Heart left ventricle (tissue), 13 donors: ENCODE measurements around the gene TMEM156.

Experiments used
- POLR2A ChIP-seq, 2 donors: fragments of 450-650 bp; IDR thresholded peaks; one replicate each; pipeline ENCODE4 v1.6.1; 2017; ENCODE audit warnings: antibody characterized with exemption in 2 of 2, mild to moderate bottlenecking in 2 of 2, moderate library complexity in 2 of 2
- TF ChIP-seq, protein P1 (sequence below), 12 donors: fragments of 200-600 bp; sonication (generic) in 4 of 12; IDR thresholded peaks; one replicate each; pipeline versions ENCODE4 v1.5.0 to v1.8.0; 2018 to 2022; ENCODE audit warnings: antibody characterized with exemption in 12 of 12, mild to moderate bottlenecking in 5 of 12
- donor health status: ischemic (EF 13 %, LVEDD 7.1; RV severe dilation, severe dysfunction).
- donor health status: DM: no; HTN: yes; CAD: no.
- donor health status: DM: no; HTN: no; CAD: no.
- donor health status: ischemic (EF 25% LVEDD 6.9; RV normal size, moderate dysfunction).
- donor health status: ischemic (EF 25% LVEDD 5.7; RV mildly dilated, moderate dysfunction).
- donor health status: ischemic (EF 35%, LVEDD 5.7; RV mildly dilated, moderate dysfunction).
- donor health status: nonischemic (EF 11% LVEDD 7.7; RV severe dilation, severe dysfunction).
- donor health status: DM: yes; HTN: yes; CAD: no.
- donor health status: PGD.
- donor health status: ischemic (EF 29% LVEDD 5.4; RV normal size, mild dysfunction).
- donor health status: nonischemic (EF 23%, LVEDD 6.1; RV moderate dilation, normal function).

GRCh38 chr4:38940476-38940875, 91.7 kb downstream of the TMEM156 start:
- TF ChIP-seq, protein P1, sequence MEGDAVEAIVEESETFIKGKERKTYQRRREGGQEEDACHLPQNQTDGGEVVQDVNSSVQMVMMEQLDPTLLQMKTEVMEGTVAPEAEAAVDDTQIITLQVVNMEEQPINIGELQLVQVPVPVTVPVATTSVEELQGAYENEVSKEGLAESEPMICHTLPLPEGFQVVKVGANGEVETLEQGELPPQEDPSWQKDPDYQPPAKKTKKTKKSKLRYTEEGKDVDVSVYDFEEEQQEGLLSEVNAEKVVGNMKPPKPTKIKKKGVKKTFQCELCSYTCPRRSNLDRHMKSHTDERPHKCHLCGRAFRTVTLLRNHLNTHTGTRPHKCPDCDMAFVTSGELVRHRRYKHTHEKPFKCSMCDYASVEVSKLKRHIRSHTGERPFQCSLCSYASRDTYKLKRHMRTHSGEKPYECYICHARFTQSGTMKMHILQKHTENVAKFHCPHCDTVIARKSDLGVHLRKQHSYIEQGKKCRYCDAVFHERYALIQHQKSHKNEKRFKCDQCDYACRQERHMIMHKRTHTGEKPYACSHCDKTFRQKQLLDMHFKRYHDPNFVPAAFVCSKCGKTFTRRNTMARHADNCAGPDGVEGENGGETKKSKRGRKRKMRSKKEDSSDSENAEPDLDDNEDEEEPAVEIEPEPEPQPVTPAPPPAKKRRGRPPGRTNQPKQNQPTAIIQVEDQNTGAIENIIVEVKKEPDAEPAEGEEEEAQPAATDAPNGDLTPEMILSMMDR (IDR thresholded peaks at IDR 0.05) = no peak
- no peak for TF ChIP-seq POLR2A (IDR thresholded peaks at IDR 0.05)
